ENCODE data around the gene TAF15.

Gene TAF15

DNA sequence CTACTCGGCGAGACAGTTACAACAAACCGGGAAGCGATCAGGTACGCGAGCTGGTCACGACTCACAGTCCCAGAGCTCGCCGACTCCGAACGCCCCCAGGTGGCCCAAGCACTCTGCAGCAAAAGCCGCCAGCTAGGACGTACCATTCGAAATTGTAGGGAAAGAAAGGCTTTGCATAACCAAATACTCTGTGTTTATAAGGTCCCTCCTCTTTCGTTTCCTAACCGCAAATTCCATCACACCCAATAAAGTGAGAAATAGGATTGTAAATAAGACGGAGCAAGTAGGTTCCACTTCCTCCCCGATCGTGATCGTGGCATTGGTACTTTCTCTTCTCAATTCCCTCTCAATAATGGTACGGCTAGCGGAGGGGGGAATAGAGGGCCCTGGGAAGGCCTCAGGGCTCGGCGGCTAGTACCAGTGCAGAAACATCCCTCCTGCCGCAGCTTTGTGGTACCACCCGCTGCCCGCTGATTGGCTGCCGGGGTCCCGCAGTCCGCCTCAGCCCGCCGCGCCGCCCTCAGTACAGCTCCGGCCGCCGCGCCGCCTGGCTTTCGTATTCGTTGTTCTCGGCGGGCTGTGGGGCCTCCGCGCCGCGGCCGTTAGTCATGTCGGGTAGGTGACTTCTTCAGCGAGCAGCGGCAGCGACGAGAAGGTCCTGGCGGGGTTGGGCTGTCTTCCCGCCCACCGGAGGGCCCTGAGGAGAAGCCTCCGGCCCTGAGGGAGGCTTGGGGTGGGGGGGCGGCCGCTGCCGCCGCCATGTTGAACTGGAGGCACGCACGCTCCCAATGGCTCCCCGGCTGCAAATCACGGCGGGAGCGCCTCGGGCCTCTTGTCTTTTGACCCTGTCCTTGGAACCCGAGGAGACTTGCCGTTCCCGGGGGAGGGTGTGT is at the start of gene TAF15:
Gene TAF15 (plus strand): TSS at position 523 of the 893 bp plus-strand sequence. CDS start 86 bp downstream, at position 609.
- DNase-seq (ENCODE audit: low read depth in 2 of 2) = peak; percentile 99

- DNase-seq (ENCODE audit: low read depth in 2 of 2) = no peak
These were observed 48.7 kb upstream of the TAF15 start, which contains the start of gene C17orf50 for GRCh38 chr17:35760587-35760986. Gene C17orf50, plus strand, starts transcription at chr17:35760887. Its CDS starts 55 bp downstream, at chr17:35760942.

DNA sequence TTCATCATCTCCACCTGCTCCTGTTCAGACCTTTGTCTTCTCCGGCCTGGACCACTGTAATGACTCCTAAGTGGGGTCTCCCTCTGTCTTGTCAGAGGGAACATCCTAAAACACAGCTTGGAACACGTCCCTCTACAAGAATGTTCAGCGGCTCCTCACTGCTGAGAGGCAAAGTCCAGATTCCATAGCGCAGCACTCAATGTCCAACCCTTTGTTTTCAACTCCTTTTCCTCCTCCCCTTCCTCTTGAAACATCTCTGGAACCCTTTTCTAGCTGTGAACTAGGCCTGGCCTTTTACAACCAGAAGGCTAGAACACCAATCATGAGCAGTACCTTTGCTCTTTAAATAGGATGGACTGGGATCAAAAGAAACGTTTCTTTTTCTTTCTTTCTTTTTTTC is 47.7 kb upstream of the TAF15 start:
- no peak for DNase-seq (ENCODE audit: low read depth in 2 of 2)

DNA sequence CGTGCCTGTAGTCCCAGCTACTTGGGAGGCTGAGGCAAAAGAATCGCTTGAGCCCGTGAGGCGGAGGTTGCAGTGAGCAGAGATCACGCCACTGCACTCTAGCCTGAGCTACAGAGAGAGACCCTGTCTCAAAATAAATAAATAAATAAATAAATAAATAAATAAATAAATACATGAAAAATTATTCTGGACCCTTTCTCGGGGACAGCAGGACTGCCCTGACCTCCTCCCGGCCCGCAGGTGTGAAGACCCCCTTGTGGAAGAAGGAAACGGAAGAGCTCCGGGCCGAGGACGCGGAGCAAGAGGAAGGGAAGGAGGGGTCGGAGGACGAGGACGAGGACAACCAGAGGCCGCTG is 45.5 kb upstream of the TAF15 start:
- DNase-seq (ENCODE audit: low read depth in 2 of 2) = no peak

- DNase-seq (ENCODE audit: low read depth in 2 of 2) = peak; percentile 42 to 44
These were observed 44.9 kb upstream of the TAF15 start for GRCh38 chr17:35764123-35764991.

DNA sequence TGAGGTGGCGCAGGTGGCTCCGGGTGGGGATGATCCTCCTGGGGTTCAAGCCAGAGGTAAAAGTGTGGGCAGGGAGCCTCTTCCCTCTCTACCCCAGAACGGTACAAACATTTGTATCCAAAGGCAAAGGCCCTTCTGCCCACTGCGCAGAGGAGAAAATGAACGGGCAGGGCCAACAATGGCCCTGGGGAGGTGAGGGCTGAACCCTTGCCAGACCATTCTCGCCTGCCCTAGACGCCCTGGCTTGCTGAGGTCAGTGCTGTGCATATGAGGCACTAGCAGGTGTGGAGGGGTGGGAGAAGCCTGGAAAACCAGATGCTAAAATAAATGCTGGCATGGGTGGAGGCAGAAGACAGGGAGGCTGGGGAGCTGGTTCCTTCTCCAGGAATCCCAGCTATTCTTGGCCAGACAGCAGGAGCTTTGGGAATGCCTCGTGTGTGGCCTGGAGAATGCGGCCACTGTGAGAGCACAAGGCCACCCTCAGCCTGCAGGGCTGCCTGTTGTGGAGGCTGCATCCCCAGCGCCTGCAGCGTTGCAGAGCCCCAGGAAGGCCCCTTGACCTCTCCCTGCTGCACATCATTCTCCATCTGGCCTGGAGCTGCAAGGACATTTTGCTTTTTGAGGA is 44.1 kb upstream of the TAF15 start:
- no peak for DNase-seq (ENCODE audit: low read depth in 2 of 2)

DNA sequence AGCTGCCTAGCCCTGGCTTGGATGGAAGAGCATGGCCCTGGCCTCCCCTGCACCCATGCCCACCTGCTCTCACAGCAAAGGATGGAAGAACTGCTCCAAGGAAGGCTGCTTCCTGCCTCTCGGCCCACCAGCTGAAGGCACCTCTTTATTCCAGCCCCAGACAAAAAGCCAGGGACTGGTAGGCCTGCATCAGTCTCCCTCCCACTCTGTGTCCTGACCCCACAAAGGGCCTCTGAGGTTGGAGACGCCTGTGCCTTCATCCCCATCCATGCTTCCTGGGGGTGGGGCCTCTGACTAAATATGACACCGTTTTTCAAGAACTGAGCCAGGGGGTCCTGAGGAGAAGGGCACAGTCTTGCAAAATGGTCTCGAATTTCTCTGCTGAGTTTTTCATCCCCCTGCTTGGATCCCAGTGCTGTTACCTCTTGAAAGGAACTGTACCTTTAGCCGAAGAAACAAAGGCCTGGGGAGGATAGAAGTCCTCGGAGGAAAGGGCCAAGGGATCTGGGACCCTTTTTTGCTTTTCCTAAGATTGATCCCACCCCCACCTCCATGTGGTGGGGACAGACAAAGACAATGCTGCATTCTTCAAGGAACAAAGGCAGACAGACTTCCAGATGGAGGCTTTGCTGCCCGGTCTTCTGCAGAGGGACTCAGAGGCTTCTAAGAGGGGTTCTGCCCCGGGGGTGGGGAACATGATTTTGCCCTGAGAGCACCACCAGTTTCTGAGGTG is 43.4 kb upstream of the TAF15 start:
- DNase-seq (ENCODE audit: low read depth in 2 of 2) = no peak

GRCh38 chr17:35766489-35766877 is 42.8 kb upstream of the TAF15 start:
- no peak for DNase-seq (ENCODE audit: low read depth in 2 of 2)

DNA sequence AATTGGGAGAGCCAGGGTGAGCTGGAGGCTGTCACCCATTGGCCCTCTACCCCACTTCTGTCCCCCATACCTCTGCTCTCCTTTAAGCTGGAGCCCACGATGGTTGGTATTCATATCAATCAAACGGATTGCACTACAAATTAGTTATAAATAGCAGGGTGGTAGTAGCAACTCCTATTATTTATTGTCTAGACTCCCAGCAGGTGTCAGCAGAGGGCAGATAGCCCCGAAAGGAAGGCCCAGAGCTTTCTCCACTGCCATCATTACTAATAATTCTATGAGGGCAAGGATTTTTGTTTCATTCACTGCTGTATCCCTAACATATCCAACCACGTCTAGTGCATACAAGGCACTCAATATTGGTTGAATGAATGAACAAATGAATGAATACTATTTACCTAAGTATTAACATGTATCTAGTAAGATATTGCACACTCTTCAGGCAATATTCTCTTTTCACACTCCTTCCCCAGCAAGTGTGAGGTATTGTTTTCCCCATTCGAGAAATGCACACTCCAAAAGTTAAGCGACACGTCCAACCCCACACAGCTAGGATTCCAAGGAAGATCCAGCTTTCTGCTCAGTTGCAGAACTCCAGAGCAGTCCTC is 42.3 kb upstream of the TAF15 start:
- DNase-seq (ENCODE audit: low read depth in 2 of 2) = no peak

DNA sequence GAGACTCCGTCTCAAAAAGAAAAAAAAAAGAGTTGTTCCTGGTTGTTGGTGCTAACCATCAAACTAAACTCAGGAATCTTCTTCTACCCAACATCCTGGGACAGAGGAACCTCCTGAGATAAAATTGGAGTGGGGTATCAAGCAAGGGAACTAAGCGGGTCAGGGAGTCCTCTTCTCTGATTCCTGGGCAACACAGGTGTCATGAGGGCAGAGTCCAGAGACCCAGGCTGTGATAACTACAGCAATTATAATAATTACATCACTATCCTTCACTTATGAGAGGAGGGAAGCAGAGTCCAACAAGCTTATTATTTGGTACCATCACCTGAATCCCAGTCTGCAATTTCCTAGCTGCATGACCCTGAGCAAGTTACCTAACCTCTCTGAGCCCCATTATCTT is 40.5 kb upstream of the TAF15 start:
- DNase-seq (ENCODE audit: low read depth in 2 of 2) = no peak

DNA sequence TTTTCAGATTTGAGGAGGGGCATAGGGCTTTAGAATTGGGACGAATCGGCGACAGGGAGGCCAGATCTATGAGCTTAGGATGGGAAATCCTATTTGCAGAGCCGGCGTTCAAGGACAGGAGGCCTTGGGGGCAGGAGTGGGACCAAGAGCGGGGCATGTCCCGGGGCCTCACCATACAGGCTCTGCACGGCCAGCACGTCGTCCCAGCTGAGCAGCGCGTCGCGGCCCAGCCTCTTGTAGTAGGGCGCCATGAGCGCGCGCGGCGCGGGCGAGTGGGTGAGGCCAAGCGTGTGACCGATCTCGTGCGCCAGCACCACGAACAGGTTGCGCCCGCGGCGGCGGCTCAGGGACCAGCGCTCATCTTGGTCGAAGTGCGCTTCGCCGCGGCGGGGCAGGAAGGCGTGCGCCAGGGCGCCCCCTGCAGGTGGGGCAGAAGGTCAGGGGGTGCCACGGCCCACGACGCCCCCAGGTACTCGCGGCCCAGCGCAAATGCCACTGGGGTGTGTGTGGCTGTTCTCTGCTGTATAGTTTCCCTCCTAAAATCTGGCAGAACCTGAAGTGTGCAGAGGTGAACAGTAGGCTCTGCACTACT is 39.3 kb upstream of the TAF15 start:
- no peak for DNase-seq (ENCODE audit: low read depth in 2 of 2)

DNA sequence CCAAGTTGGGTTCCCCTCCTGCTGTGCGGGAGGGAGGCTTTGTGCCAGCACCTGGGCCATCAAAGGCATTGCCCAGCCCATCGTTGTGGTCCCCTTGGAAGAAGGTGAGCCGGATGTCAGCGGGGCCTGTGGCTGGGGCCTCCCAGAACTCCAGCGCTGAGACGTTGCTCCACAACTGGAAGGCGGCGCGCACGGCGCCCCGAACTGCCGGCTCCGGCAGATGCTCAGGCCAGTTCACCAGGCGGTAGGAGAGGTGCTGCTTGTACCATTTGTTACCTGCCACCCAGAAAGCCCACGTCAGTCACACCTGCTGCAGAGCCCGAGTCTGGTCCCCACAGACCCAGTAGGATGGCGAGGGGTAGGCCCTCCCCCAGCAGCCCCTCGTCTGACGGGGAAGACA is 36.2 kb upstream of the TAF15 start:
- DNase-seq (ENCODE audit: low read depth in 2 of 2) = no peak

- no peak for DNase-seq (ENCODE audit: low read depth in 2 of 2)
These were observed 35.4 kb upstream of the TAF15 start for GRCh38 chr17:35773679-35774425.

- no peak for DNase-seq (ENCODE audit: low read depth in 2 of 2)
These were observed 34.8 kb upstream of the TAF15 start for GRCh38 chr17:35774499-35774898.

GRCh38 chr17:35775039-35775438 is 34.2 kb upstream of the TAF15 start:
- no peak for DNase-seq (ENCODE audit: low read depth in 2 of 2)

DNA sequence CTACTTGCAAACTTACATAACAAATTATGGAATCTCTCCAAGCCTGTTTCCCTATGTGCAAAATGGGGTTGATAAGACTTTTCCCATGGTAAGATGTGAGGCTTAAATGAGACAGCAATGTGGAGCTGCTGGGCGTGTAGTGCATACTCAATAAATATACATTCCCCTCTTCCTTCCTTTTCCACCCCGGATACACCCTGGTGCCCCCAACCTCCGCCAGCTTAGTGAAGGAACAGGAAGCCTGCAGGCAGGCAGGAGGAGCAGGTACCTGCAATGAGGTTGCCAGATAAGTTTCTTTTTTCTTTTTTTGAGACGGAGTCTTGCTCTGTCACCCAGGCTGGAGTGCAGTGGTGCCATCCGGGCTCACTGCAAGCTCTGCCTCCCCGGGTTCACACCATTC is 33.7 kb upstream of the TAF15 start:
- no peak for DNase-seq (ENCODE audit: low read depth in 2 of 2)

- DNase-seq (ENCODE audit: low read depth in 2 of 2) = no peak
These were observed 30.6 kb upstream of the TAF15 start for GRCh38 chr17:35778641-35779196.

GRCh38 chr17:35780950-35781349 is 28.3 kb upstream of the TAF15 start:
- DNase-seq (ENCODE audit: low read depth in 2 of 2) = no peak

DNA sequence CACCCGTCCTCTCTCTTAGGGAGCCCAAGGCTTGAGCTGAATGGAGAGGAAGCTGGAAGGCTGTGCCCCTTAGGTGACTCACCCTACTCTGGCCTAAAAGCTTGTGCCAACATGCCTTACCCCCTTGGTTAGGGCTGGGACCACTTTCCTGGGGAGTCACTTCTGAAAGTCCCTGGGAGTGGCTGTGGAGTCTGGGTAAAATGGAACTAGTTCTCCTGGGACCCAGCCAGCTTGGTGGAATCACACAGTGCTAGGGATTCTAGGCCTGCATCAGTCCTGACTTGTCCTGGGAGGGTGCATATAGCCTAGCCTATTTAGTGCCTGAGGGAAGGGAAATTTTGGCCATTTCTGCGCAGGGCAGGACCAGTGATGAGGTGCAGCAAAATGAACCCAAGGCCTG is 24.4 kb upstream of the TAF15 start:
- no peak for DNase-seq (ENCODE audit: low read depth in 2 of 2)

DNA sequence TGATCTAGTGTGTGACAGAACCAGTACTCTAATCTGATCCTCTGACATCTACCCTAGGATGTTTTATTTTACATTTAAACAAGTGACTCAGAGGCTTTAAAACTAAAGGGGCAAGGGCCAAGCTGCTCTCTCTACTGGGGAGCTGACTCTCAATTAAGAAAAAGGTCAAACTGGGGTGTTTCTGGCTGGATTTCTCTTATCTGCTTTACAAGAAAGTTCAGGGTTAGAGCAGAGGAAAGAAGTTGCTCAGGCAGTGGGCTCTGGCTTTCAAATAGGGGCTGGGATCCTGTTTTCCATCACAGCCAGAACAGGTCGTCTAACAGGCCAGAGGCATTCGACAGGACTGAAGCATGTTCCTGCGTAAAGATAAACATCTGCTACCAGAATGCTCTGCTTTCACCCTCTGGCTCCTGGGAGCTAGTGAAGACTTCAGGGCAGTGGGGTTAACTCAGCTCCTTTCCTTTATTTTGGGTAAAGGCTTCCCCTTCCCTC is 22.3 kb upstream of the TAF15 start:
- DNase-seq (ENCODE audit: low read depth in 2 of 2) = no peak
